ENCODE data around the gene HDAC9.
A peak's percentile ranks its signal among the peaks of the same experiment; 100 is the strongest.

HDAC9 gene

GRCh38 chr7:18659746-18660145, 164.2 kb downstream of the HDAC9 start:
- no peak for DNase-seq (ENCODE audit: low read depth)

GRCh38 chr7:18663321-18663720, 167.8 kb downstream of the HDAC9 start:
- no peak for DNase-seq (ENCODE audit: low read depth)

- DNase-seq (ENCODE audit: low read depth) = peak; percentile 48
Measured at GRCh38 chr7:18666107-18666728, 170.7 kb downstream of the HDAC9 start.

- no peak for DNase-seq (ENCODE audit: low read depth)
Measured at GRCh38 chr7:18667466-18667865, 171.9 kb downstream of the HDAC9 start.

- DNase-seq (ENCODE audit: low read depth) = no peak
Measured at GRCh38 chr7:18671176-18671575, 175.6 kb downstream of the HDAC9 start.

GRCh38 chr7:18675579-18675978, 180.0 kb downstream of the HDAC9 start:
- no peak for DNase-seq (ENCODE audit: low read depth)

GRCh38 chr7:18679261-18679660, 183.7 kb downstream of the HDAC9 start:
- no peak for DNase-seq (ENCODE audit: low read depth)

- no peak for DNase-seq (ENCODE audit: low read depth)
Measured at GRCh38 chr7:18680576-18680975, 185.0 kb downstream of the HDAC9 start.

GRCh38 chr7:18684916-18685315, 189.4 kb downstream of the HDAC9 start:
- DNase-seq (ENCODE audit: low read depth) = no peak

GRCh38 chr7:18685971-18686370, 190.4 kb downstream of the HDAC9 start:
- DNase-seq (ENCODE audit: low read depth) = no peak

GRCh38 chr7:18689551-18689950, 194.0 kb downstream of the HDAC9 start:
- DNase-seq (ENCODE audit: low read depth) = no peak

- DNase-seq (ENCODE audit: low read depth) = no peak
Measured at GRCh38 chr7:18693406-18693805, 197.9 kb downstream of the HDAC9 start.

- no peak for DNase-seq (ENCODE audit: low read depth)
Measured at GRCh38 chr7:18693816-18694215, 198.3 kb downstream of the HDAC9 start.

- DNase-seq (ENCODE audit: low read depth) = no peak
Measured at GRCh38 chr7:18694484-18694883, 198.9 kb downstream of the HDAC9 start.

- DNase-seq (ENCODE audit: low read depth) = no peak
Measured at GRCh38 chr7:18694911-18695310, 199.4 kb downstream of the HDAC9 start.

GRCh38 chr7:18698258-18698734, 202.7 kb downstream of the HDAC9 start:
- no peak for DNase-seq (ENCODE audit: low read depth)

GRCh38 chr7:18700147-18700546, 204.6 kb downstream of the HDAC9 start:
- DNase-seq (ENCODE audit: low read depth) = no peak

GRCh38 chr7:18702071-18702829, 206.7 kb downstream of the HDAC9 start:
- no peak for DNase-seq (ENCODE audit: low read depth)

GRCh38 chr7:18703685-18704084, 208.1 kb downstream of the HDAC9 start:
- no peak for DNase-seq (ENCODE audit: low read depth)

- no peak for DNase-seq (ENCODE audit: low read depth)
Measured at GRCh38 chr7:18706670-18707069, 211.1 kb downstream of the HDAC9 start.

- no peak for DNase-seq (ENCODE audit: low read depth)
Measured at GRCh38 chr7:18708204-18708603, 212.7 kb downstream of the HDAC9 start.

GRCh38 chr7:18715988-18716387, 220.4 kb downstream of the HDAC9 start:
- no peak for DNase-seq (ENCODE audit: low read depth)

- DNase-seq (ENCODE audit: low read depth) = no peak
Measured at GRCh38 chr7:18721429-18721828, 225.9 kb downstream of the HDAC9 start.

GRCh38 chr7:18724318-18724717, 228.8 kb downstream of the HDAC9 start:
- no peak for DNase-seq (ENCODE audit: low read depth)
